ENCODE data around the gene XRCC1. TPM values are rescaled to one million over a fixed set of nuclear protein-coding genes. Genes with fewer than 3 reads are reported as not detected.

Gene XRCC1
- total and polyA plus RNA-seq, 10 of the 15 experiments (the other 5 are each of a cell fraction or from before 2014, with no cell fraction given): 2.0 to 51.1 (median 33.7) TPM

- ChIA-PET POLR2A (interaction anchor here (0.7 kb wide), 2 partner anchors 19 to 34 kb away, joined by 3 to 11 read pairs; no protein-coding TSS in a partner anchor), SMC1A (ENCODE audit: uncharacterized antibody, unreplicated experiment) (interaction anchor here (1.0 to 1.6 kb wide), 2 partner anchors 23 to 316 kb away, joined by 3 to 4 read pairs; partner anchors contain the start of genes IRGQ, ZNF45 and ZNF576), CTCF (interaction anchor here (0.7 to 0.9 kb wide), 2 partner anchors 24 to 190 kb away, joined by 3 to 4 read pairs; no protein-coding TSS in a partner anchor), RAD21 (ENCODE audit: unreplicated experiment) (no interaction called here)
- Histone ChIP-seq H3K36me3 (ENCODE audit: control insufficient read depth in 2 of 2, insufficient read depth in 2 of 2, low read length in 1 of 2) (no peaks in the 10 kb centered on the region), H3K4me1 (ENCODE audit: control insufficient read depth, insufficient read depth, low read length) (peaks cover 6% of the 10 kb centered on the region; the same call in 1 of the 2 replicates), H3K27me3 (replicated peaks in 1 of 2; ENCODE audit: control insufficient read depth in 2 of 2, insufficient read depth in 2 of 2, low read length in 1 of 2) (no peaks in the 10 kb centered on the region), H3K79me2 (ENCODE audit: control insufficient read depth, insufficient read depth, low read length) (peaks cover 18% of the 10 kb centered on the region), H3K4me2 (ENCODE audit: control insufficient read depth, insufficient read depth) (peak overlapping the region; percentile 99), H2AFZ (ENCODE audit: control insufficient read depth, low read depth, low read length) (peak overlapping the region; percentile 77), H3K9ac (ENCODE audit: control insufficient read depth, insufficient read depth, low read length) (peak overlapping the region; percentile 85), H3K27ac (ENCODE audit: control insufficient read depth, insufficient read depth) (peak overlapping the region; percentile 77), H3K4me3 (peak overlapping the region; percentile 82), H4K20me1 (ENCODE audit: control insufficient read depth, insufficient read depth) (no peaks in the 10 kb centered on the region), H3K9me3 (replicated peaks; ENCODE audit: control insufficient read depth, insufficient read depth, low read length) (no peaks in the 10 kb centered on the region)
- in situ Hi-C loops (cut with MboI): no loop called here
- DNase-seq (ENCODE audit: low read depth, low spot score) (peak; percentile 30), ATAC-seq (peak; percentile 81), FAIRE-seq (no peak)
- under 1% methylated on average over 14 of the region's 14 CpGs for WGBS (ENCODE audit: insufficient coverage, insufficient replicate concordance, low lambda C conversion rate, missing lambda C conversion rate)
- BruUV-seq (replicated peaks): TSS peak; percentile 86
- intact Hi-C loops (cut with micrococcal nuclease; ENCODE audit: unreplicated experiment): loop anchor here (1.0 kb wide), 1 partner anchor 44 kb away; the partner anchor contains the start of genes PINLYP and XRCC1
- TF ChIP-seq MYC (IDR thresholded peaks at IDR 0.05; ENCODE audit: insufficient read depth, insufficient read length, insufficient replicate concordance, low read length, severe bottlenecking) (no peak), RAD21 (IDR thresholded peaks at IDR 0.05; ENCODE audit: insufficient read depth, low read depth, low read length) (no peak), RB1 (IDR thresholded peaks at IDR 0.05; ENCODE audit: borderline replicate concordance) (no peak), SMAD5 (IDR thresholded peaks at IDR 0.05; ENCODE audit: low read depth) (no peak), NFYA (IDR thresholded peaks at IDR 0.05; ENCODE audit: borderline replicate concordance, low read depth, low read length) (no peak), IKZF2 (IDR thresholded peaks at IDR 0.05) (peak; percentile 50 to 63; a peak in 3 of 4 replicates), DPF2 (IDR thresholded peaks at IDR 0.05) (no peak), SUPT20H (IDR thresholded peaks at IDR 0.05; ENCODE audit: borderline replicate concordance, control insufficient read depth, low read depth, low read length) (no peak), RFX5 (IDR thresholded peaks at IDR 0.05; ENCODE audit: low read depth, low read length) (no peak), MEF2B (IDR thresholded peaks at IDR 0.05; ENCODE audit: partially characterized antibody, poor library complexity, severe bottlenecking) (no peak), ETV6 (conservative IDR thresholded peaks at IDR 0.05 in 1 of 2, IDR thresholded peaks at IDR 0.05 in 1 of 2; ENCODE audit: borderline replicate concordance in 1 of 2, low read depth in 1 of 2) (no peak)
- TF ChIP-seq, protein P1, sequence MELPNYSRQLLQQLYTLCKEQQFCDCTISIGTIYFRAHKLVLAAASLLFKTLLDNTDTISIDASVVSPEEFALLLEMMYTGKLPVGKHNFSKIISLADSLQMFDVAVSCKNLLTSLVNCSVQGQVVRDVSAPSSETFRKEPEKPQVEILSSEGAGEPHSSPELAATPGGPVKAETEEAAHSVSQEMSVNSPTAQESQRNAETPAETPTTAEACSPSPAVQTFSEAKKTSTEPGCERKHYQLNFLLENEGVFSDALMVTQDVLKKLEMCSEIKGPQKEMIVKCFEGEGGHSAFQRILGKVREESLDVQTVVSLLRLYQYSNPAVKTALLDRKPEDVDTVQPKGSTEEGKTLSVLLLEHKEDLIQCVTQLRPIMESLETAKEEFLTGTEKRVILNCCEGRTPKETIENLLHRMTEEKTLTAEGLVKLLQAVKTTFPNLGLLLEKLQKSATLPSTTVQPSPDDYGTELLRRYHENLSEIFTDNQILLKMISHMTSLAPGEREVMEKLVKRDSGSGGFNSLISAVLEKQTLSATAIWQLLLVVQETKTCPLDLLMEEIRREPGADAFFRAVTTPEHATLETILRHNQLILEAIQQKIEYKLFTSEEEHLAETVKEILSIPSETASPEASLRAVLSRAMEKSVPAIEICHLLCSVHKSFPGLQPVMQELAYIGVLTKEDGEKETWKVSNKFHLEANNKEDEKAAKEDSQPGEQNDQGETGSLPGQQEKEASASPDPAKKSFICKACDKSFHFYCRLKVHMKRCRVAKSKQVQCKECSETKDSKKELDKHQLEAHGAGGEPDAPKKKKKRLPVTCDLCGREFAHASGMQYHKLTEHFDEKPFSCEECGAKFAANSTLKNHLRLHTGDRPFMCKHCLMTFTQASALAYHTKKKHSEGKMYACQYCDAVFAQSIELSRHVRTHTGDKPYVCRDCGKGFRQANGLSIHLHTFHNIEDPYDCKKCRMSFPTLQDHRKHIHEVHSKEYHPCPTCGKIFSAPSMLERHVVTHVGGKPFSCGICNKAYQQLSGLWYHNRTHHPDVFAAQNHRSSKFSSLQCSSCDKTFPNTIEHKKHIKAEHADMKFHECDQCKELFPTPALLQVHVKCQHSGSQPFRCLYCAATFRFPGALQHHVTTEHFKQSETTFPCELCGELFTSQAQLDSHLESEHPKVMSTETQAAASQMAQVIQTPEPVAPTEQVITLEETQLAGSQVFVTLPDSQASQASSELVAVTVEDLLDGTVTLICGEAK (IDR thresholded peaks at IDR 0.05; ENCODE audit: borderline replicate concordance): peak; percentile 60; the same call in 1 of the 2 replicates
- TF ChIP-seq, protein P2, sequence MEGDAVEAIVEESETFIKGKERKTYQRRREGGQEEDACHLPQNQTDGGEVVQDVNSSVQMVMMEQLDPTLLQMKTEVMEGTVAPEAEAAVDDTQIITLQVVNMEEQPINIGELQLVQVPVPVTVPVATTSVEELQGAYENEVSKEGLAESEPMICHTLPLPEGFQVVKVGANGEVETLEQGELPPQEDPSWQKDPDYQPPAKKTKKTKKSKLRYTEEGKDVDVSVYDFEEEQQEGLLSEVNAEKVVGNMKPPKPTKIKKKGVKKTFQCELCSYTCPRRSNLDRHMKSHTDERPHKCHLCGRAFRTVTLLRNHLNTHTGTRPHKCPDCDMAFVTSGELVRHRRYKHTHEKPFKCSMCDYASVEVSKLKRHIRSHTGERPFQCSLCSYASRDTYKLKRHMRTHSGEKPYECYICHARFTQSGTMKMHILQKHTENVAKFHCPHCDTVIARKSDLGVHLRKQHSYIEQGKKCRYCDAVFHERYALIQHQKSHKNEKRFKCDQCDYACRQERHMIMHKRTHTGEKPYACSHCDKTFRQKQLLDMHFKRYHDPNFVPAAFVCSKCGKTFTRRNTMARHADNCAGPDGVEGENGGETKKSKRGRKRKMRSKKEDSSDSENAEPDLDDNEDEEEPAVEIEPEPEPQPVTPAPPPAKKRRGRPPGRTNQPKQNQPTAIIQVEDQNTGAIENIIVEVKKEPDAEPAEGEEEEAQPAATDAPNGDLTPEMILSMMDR (IDR thresholded peaks at IDR 0.05 in 2 of 3, conservative IDR thresholded peaks at IDR 0.05 in 1 of 3; ENCODE audit: control insufficient read depth in 2 of 3, extremely low read depth in 1 of 3, insufficient read depth in 1 of 3, low read depth in 3 of 3, low read length in 3 of 3): no peak
- TF ChIP-seq, protein P3, sequence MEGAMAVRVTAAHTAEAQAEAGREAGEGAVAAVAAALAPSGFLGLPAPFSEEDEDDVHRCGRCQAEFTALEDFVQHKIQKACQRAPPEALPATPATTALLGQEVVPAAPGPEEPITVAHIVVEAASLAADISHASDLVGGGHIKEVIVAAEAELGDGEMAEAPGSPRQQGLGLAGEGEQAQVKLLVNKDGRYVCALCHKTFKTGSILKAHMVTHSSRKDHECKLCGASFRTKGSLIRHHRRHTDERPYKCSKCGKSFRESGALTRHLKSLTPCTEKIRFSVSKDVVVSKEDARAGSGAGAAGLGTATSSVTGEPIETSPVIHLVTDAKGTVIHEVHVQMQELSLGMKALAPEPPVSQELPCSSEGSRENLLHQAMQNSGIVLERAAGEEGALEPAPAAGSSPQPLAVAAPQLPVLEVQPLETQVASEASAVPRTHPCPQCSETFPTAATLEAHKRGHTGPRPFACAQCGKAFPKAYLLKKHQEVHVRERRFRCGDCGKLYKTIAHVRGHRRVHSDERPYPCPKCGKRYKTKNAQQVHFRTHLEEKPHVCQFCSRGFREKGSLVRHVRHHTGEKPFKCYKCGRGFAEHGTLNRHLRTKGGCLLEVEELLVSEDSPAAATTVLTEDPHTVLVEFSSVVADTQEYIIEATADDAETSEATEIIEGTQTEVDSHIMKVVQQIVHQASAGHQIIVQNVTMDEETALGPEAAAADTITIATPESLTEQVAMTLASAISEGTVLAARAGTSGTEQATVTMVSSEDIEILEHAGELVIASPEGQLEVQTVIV (IDR thresholded peaks at IDR 0.05; ENCODE audit: borderline replicate concordance, partially characterized antibody): no peak
Observed at GRCh38 chr19:43618921-43619261, 43.6 kb upstream of the XRCC1 start.

Data from GM12878 (cell line).